HAP-1 (cell line): ENCODE data around the gene CHRM1.

Experiments used
- DNase-seq, 2 experiments: peaks; one replicate each; pipeline ENCODE4 v3.0.0-alpha.2; 2016 to 2020; ENCODE audit warnings: low spot score in 2 of 2
- H3K27me3 ChIP-seq: fragments of 250-450 bp; sonication (Bioruptor Pico); 2 replicates; pipeline ENCODE4 v1.5.1; 2020; ENCODE audit warnings: low read depth, mild to moderate bottlenecking, moderate library complexity
- H3K36me3 ChIP-seq: fragments of 250-450 bp; sonication (Bioruptor Pico); replicated peaks from 2 replicates; pipeline ENCODE4 v1.5.1; 2020; ENCODE audit warnings: mild to moderate bottlenecking
- H3K4me1 ChIP-seq: fragments of 250-450 bp; sonication (Bioruptor Pico); 2 replicates; pipeline ENCODE4 v1.5.1; 2020; ENCODE audit warnings: mild to moderate bottlenecking
- H3K4me3 ChIP-seq: fragments of 250-450 bp; sonication (Bioruptor Pico); 2 replicates; pipeline ENCODE4 v1.5.1; 2020; ENCODE audit warnings: mild to moderate bottlenecking, moderate library complexity
- H3K9me3 ChIP-seq: fragments of 250-450 bp; sonication (Bioruptor Pico); 2 replicates; pipeline ENCODE4 v1.5.1; 2020; ENCODE audit warnings: mild to moderate bottlenecking, moderate library complexity
- in situ Hi-C: fragments of 300-500 bp; cut with MboI; formaldehyde crosslinking; loops from 3 replicates; pipeline ENCODE4 v1.14.3; 2020; ENCODE audit warnings: low sequenced_read_pairs, inconsistent platforms, mixed read lengths

CHRM1 gene

DNA sequence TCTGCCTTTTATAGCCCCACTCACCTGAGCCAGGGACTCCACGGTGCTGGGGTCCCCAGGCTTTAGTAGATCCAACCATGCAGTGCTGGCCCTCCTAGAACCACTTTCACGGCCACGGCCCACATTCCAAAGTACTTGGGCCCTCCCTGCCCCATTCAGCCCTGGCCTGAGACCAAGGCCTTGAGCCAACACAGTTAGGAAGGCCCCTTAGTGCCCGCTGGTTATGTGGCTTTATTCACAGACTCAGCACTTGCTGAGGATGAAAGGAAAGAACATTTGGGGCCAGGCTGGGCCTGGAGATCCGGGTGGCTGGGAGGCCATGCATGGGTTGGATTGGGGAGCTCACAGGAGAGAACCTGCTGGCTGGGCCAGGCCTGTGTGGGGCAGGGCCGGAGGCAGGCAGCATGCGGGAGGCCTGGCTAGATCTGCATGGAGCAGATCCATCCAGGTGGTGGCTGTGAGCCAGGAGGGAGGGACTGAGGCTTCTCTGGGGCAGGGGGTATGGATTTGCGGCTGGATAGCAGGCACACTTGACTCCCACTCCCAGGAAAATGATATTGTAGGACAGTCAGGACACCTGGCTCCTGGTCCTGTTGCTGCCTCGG, 12.6 kb downstream of the CHRM1 start:
- Histone ChIP-seq H3K27me3 (no peaks in the 10 kb centered on the region), H3K4me1 (no peaks in the 10 kb centered on the region), H3K4me3 (no peak overlapping the region), H3K9me3 (no peaks in the 10 kb centered on the region), H3K36me3 (no peaks in the 10 kb centered on the region)
- in situ Hi-C loops, result loop anchor here (5.0 to 25.0 kb wide), 3 partner anchors 114 to 754 kb away; partner anchors contain the start of gene ATL3
- no peak for DNase-seq

DNA sequence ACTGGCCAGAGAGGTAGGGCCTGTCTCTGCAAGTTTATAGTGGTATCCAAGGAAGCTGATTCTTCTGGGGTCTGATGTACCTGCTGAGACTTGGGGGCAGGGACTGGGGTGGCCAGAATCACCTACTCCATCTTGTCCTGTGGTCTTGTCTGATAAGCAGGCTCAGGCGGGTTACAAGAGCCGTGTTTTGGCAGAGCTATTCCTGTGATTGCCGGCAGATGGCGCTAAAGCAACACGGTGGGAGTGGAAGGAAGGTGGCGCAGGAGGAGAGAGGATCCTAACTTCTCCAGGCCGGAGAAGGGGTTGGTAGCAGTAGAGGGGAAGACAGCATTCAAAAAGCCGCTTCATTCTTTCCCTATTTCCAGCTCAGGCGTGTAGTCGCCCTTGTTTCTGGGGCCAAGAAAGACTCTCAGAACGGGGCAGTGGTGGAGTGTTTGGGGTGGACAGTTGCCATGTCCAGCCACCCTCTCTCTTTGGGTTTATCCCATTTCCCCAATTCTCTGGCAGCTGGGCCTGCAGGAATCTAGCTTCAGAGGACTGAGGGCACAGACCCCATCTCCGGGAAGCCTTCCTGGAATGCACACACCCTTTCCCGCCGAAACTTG, 15.1 kb downstream of the CHRM1 start:
- in situ Hi-C loops, result loop anchor here (5.0 to 25.0 kb wide), 3 partner anchors 116 to 756 kb away; partner anchors contain the start of gene ATL3
- Histone ChIP-seq H3K4me3 (no peak overlapping the region), H3K4me1 (no peaks in the 10 kb centered on the region), H3K27me3 (peaks cover 11% of the 10 kb centered on the region), H3K36me3 (no peaks in the 10 kb centered on the region), H3K9me3 (no peaks in the 10 kb centered on the region)
- peak; percentile 72 to 88 for DNase-seq

DNA sequence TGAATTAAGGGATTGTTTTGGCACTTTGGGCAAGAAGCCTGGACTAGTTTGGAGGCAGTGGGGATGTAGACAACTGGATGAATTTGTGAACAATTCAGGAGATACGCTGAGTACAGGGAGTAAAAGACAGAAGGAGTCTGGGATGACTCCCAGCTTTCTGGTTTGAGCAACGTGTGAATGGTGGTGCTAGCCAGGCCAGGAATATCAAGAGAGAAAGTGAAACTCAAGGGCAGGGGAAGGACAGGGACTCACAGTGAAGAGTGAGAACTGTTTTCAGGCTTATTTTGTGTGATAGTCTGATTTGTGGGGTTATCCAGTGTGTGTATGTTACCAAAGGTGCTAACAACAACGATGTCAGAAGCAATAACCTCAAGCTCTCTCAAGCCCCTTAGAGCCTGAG, 15.9 kb downstream of the CHRM1 start:
- no peak overlapping the region for H3K4me3 ChIP-seq
- in situ Hi-C loops, result loop anchor here (5.0 to 25.0 kb wide), 3 partner anchors 117 to 757 kb away; partner anchors contain the start of gene ATL3

DNA sequence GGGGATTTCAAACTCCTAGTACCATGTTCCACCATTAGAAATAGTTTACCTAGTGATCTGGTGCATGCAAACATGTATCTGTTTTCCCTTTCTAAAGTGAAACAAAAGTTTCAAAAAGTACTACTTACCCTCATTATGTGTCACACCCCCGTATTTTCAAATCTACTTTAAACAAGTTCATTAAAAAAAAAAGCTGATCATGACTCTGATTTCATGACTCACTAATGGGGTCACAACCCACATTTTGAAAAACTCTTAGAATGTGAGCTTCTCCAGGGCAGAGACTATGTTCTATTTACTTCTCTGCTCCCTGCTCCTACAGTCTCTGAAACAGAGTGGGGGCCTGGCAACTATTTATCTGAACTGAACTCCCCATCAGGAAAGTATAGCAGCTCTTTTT, 18.2 kb downstream of the CHRM1 start:
- H3K4me1 ChIP-seq, result peaks cover 2% of the 10 kb centered on the region; the same call in 1 of the 2 replicates
- in situ Hi-C loops, result loop anchor here (25.0 kb wide), 1 partner anchor 759 kb away; the partner anchor contains the start of gene ATL3
- H3K9me3 ChIP-seq, result no peaks in the 10 kb centered on the region
- no peak for DNase-seq
- no peaks in the 10 kb centered on the region for H3K36me3 ChIP-seq
- no peak overlapping the region for H3K4me3 ChIP-seq
- peaks cover 11% of the 10 kb centered on the region for H3K27me3 ChIP-seq

More for the DNA sequence above, 15.9 kb downstream of the CHRM1 start:
- DNase-seq, result no peak
- no peaks in the 10 kb centered on the region for H3K9me3 ChIP-seq
- H3K36me3 ChIP-seq, result no peaks in the 10 kb centered on the region
- peaks cover 11% of the 10 kb centered on the region for H3K27me3 ChIP-seq
- H3K4me1 ChIP-seq, result no peaks in the 10 kb centered on the region

DNA sequence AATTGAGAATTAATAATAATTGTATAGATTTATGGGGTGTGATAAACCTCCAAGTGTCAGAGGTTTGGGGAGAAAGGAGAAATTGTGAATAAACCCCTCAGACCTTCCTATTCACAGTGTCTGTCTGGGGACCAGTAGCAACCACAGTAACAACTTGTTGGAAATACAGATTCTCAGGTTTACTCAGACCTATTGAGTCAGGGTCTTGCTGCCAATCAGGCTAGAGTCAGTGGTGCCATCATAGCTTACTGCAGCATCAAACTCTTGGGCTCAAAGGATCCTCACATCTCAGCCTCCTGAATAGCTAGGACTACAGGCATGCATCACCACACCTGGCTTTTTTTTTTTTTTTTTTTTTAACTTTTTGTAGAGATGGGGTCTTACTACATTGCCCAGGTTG, 23.1 kb downstream of the CHRM1 start:
- in situ Hi-C loops, result no loop called here
- no peak for DNase-seq
- H3K9me3 ChIP-seq, result no peaks in the 10 kb centered on the region
- H3K4me3 ChIP-seq, result no peak overlapping the region
- H3K4me1 ChIP-seq, result peaks cover 2% of the 10 kb centered on the region; the same call in 1 of the 2 replicates
- peaks cover 11% of the 10 kb centered on the region for H3K27me3 ChIP-seq
- H3K36me3 ChIP-seq, result no peaks in the 10 kb centered on the region

DNA sequence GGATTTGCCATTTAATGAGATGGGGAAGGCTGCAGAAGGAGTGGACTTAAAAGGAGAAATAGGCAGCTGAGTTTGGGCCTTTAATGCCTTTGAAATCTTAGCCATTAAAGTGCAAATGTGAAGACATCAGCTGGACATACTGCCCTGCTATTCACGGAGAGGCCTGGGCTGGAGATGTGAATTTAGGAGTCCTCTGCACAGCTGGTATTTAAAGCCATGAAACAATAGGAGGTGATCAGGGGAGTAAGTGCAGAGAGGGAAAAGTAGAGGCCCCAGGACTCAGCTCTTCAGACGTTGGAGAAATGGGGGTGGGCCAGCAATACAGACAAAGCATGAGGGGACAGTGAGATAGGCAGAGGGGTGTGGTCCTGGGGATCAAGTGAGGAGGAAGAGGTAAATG, 23.9 kb downstream of the CHRM1 start:
- Histone ChIP-seq H3K9me3 (no peaks in the 10 kb centered on the region), H3K4me1 (peaks cover 2% of the 10 kb centered on the region; the same call in 1 of the 2 replicates), H3K27me3 (peaks cover 5% of the 10 kb centered on the region), H3K4me3 (no peak overlapping the region), H3K36me3 (no peaks in the 10 kb centered on the region)
- in situ Hi-C loops, result no loop called here
- no peak for DNase-seq

DNA sequence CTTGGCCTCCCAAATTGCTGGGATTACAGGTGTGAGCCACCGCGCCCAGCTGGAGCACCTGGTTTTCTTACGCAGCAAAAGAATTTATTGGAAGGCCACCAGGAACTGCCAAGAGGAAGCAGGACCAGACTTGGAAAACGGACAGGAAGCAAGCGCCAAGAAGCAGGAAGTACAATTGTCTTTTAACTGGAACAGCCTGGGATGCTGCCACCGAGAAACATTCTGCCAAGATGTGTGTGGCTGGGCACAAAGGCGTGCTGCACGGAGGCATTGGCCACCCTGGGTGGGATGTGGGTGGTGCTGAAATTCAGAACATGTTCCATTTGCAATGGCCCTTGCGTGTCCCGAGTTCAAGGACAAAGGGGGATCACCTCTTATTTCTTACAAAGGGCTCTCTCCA, 25.1 kb downstream of the CHRM1 start:
- no peak for DNase-seq
- Histone ChIP-seq H3K4me3 (no peak overlapping the region), H3K36me3 (no peaks in the 10 kb centered on the region), H3K4me1 (peaks cover 2% of the 10 kb centered on the region; the same call in 1 of the 2 replicates), H3K9me3 (no peaks in the 10 kb centered on the region), H3K27me3 (no peaks in the 10 kb centered on the region; the same call in 1 of the 2 replicates)
- in situ Hi-C loops, result no loop called here

DNA sequence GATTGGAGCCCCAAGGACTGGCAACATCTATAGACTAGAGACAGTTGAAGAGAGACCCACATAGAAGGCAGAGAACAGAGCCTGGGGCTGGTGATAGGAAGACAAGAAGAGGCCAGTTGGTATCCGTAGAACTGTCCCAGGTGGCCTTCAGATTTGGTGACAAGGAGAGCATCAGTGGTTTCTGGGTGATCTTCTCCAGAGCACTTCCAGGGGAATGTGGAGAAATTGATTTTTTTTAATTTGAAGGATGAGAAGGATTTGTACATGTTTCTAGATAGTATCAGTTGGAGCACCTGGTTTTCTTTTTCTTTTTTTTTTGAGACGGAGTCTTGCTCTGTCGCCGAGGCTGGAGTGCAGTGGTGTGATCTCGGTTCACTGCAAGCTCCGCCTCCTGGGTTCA, 25.7 kb downstream of the CHRM1 start:
- Histone ChIP-seq H3K4me1 (peaks cover 2% of the 10 kb centered on the region; the same call in 1 of the 2 replicates), H3K27me3 (no peaks in the 10 kb centered on the region; the same call in 1 of the 2 replicates), H3K4me3 (no peak overlapping the region), H3K9me3 (no peaks in the 10 kb centered on the region), H3K36me3 (no peaks in the 10 kb centered on the region)
- no peak for DNase-seq
- in situ Hi-C loops, result no loop called here

DNA sequence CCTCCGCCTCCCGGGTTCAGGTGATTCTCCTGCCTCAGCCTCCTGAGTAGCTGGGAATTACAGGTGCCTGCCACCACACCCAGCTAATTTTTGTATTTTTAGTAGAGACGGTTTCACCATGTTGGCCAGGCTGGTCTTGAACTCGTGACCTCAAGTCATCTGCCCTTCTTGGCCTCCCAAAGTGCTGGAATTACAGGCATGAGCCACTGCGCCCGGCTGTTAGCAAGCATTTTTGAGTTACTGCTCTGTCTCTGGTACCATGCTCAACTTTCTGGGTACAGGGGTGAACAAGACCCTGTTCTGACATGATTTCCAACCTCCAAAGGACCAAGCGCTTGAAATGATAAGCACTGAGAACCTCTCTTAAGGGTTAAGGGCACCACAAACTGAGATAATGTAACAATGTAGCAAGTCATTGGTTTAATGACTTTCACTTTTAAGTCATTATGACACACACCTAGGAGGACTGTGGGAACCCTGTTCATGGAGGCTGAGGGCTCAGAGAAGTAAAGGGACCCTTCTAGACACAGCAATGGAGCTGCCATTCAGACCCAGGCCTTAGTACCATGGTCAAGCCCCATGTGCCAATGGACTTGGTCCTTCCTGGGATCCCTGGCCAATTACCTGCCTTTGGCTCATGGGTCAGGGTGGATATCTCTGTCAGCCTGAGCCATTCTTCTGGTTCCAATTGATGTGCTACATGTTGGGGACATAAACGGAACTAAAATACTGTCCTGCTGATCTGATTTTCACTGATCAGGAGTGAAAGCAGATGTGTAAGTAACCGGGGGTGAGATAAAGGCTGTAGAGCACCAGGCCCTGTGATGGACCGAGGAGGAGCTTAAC, 28.9 kb downstream of the CHRM1 start:
- no peak for DNase-seq
- H3K36me3 ChIP-seq, result peaks cover 29% of the 10 kb centered on the region
- no peak overlapping the region for H3K4me3 ChIP-seq
- no peaks in the 10 kb centered on the region for H3K27me3 ChIP-seq
- H3K4me1 ChIP-seq, result peaks cover 10% of the 10 kb centered on the region; the same call in 1 of the 2 replicates
- H3K9me3 ChIP-seq, result no peaks in the 10 kb centered on the region
- in situ Hi-C loops, result no loop called here

DNA sequence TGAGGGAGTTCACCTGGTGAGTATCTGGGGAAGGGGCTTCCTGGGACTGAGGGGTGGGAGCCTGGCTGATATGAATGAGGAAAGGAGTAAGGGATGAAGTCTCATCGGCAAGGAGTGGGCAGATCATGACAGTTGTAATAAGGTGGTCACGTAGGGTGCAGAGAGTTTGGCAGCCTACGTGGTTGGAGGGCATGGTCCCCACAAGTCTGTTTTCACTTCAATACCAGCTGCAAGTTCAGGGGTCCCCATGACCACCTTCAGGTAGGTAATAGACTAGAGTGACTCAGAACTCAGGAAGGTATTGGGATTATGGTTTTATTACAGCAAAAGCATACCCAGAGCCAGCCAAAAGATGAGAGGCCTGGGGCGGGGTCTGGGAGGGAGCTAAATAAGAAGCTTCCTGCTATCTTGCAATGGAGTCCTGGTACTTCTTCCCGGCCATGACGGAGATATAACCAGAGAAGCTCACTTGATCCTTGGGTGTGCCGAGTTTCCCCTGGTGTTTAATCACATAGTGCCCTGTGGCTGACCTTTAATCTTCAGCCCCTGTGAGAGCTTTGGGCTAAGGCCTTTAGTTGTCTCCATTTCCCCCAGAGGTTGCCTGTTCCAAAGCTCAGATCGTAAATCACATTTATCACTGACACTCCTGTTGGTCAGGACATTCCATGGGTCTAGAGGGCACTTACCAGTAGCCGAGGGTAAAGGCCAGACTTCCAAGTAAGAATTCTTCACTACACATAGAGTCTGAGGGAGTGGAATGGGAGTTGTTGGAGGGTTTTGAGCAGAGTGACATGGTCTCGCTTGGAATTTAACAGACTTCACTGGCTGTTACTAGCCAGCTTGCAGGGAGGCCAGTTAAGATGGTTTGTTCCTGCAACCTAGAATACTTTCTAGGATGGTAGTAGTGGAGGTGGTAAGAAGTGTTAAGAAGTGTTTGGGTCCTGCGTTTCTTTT, 31.4 kb downstream of the CHRM1 start:
- in situ Hi-C loops, result no loop called here
- peak; percentile 19 to 51 for DNase-seq
- H3K36me3 ChIP-seq, result peaks cover 54% of the 10 kb centered on the region

DNA sequence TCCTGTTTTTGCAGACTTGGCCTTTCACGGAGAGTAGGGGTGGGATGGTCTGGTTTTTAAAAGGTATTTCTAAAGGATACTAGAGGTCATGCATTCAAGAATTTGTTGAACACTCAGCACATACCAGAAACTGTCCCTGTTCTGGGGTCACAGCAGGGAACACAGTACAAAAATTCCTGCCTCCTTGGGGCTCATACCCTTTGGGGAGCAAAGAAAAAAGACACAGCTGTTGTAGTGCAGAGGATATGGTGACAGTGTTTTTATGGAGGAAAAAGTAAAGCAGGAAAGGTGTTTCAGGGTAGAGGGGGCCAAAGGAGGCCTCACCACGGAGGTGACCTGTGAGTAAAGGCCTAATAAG, 32.1 kb downstream of the CHRM1 start:
- in situ Hi-C loops, result no loop called here
- DNase-seq, result no peak
- no peak overlapping the region for H3K4me3 ChIP-seq
- H3K9me3 ChIP-seq, result no peaks in the 10 kb centered on the region
- H3K4me1 ChIP-seq, result peaks cover 17% of the 10 kb centered on the region
- no peaks in the 10 kb centered on the region for H3K27me3 ChIP-seq
- H3K36me3 ChIP-seq, result peaks cover 60% of the 10 kb centered on the region

More for the DNA sequence above, 31.4 kb downstream of the CHRM1 start:
- peaks cover 13% of the 10 kb centered on the region; the same call in 1 of the 2 replicates for H3K4me1 ChIP-seq
- no peak overlapping the region for H3K4me3 ChIP-seq
- H3K9me3 ChIP-seq, result no peaks in the 10 kb centered on the region
- H3K27me3 ChIP-seq, result no peaks in the 10 kb centered on the region

DNA sequence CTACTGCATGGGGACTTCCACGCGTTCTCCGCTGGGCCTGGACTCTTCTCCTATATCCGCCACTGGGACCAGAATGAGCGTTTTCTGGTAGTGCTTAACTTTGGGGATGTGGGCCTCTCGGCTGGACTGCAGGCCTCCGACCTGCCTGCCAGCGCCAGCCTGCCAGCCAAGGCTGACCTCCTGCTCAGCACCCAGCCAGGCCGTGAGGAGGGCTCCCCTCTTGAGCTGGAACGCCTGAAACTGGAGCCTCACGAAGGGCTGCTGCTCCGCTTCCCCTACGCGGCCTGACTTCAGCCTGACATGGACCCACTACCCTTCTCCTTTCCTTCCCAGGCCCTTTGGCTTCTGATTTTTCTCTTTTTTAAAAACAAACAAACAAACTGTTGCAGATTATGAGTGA, 32.8 kb downstream of the CHRM1 start:
- no peak for DNase-seq
- in situ Hi-C loops, result no loop called here
- Histone ChIP-seq H3K4me3 (no peak overlapping the region), H3K4me1 (peaks cover 21% of the 10 kb centered on the region), H3K27me3 (no peaks in the 10 kb centered on the region), H3K9me3 (no peaks in the 10 kb centered on the region), H3K36me3 (peaks cover 67% of the 10 kb centered on the region)
